Mucosa of descending colon (tissue), 3 donors: ENCODE data around the gene YEATS4. TPM values are rescaled to one million over a fixed set of nuclear protein-coding genes. Genes with fewer than 3 reads are reported as not detected.
"Not testable (repeated sequence)": the region's sequence is repeated elsewhere in the genome, so short reads cannot be mapped to it uniquely, and the experiment has no call there.

Experiments used
- ATAC-seq: fragments of 200-7000 bp; cut with Tn5 transposase; one replicate; pipeline ENCODE4 v1.9.1; 2020; ENCODE audit warnings: mild to moderate bottlenecking, moderate library complexity
- DNase-seq, 3 donors: peaks; one replicate each; pipeline ENCODE4 v3.0.0-alpha.2; 2020
- H3K36me3 ChIP-seq: fragments of 200-600 bp; one replicate; pipeline ENCODE4 v1.8.0; 2021; ENCODE audit warnings: low read depth, mild to moderate bottlenecking
- H3K4me1 ChIP-seq: fragments of 200-600 bp; one replicate; pipeline ENCODE4 v1.8.0; 2021; ENCODE audit warnings: low read depth, mild to moderate bottlenecking
- H3K4me3 ChIP-seq: fragments of 200-600 bp; one replicate; pipeline ENCODE4 v1.8.0; 2021; ENCODE audit warnings: mild to moderate bottlenecking
- H3K9me3 ChIP-seq: fragments of 200-600 bp; one replicate; pipeline ENCODE4 v1.8.0; 2021; ENCODE audit warnings: mild to moderate bottlenecking
- intact Hi-C, 2 donors: fragments of 100-400 bp; cut with DNase I in 1 of 2; cut with micrococcal nuclease in 1 of 2; formaldehyde crosslinking; loops; one replicate each; pipeline versions ENCODE4 v1.11.0 to v1.11.1; 2022; cut with DNase I, micrococcal nuclease
- long read RNA-seq, 2 donors: library from polyadenylated mRNA; unstranded; transcript quantifications; one replicate each; pipeline ENCODE4 v2.0.0, GENCODE V29; 2019 to 2021
- total RNA-seq, 3 donors: library from RNA; stranded (reverse); fragmentation: NEBNext Ultra II Directional in 2 of 3; extraction: Animal tissue kit (Norgen Biotek cat#: 25700) in 2 of 3; gene quantifications; one replicate each; pipeline versions ENCODE4 v1.2.1 to v1.2.4, GENCODE V29; 2021 to 2023
- TF ChIP-seq, protein P1 (sequence below): fragments of 200-600 bp; IDR thresholded peaks from one replicate; pipeline ENCODE4 v1.8.0; 2022; ENCODE audit warnings: antibody characterized with exemption, mild to moderate bottlenecking
- donor health status: DM: no; HTN: no; CAD: no; lungs with moderate emphysema.
- donor health status: DM: no; HTN: no; CAD: no.
- donor health status: DM: no; HTN: yes; CAD: no.

The YEATS4 gene
- 10 to 100 TPM in 2 of 3 donors, 1 to 10 TPM in 1; 8.8 to 12.8 (median 10.7) TPM for total RNA-seq
- long read RNA-seq, donor 1, partial matches to known transcripts = 0 of 7 reads
- long read RNA-seq, donor 1, other reads (novel, unspliced or antisense) = 2 of 7 reads
- long read RNA-seq, donor 2, transcript YEATS4-201 (7 exons, 1,434 nt) = major isoform, 17 of 20 reads
- long read RNA-seq, donor 2, partial matches to known transcripts = 0 of 20 reads
- long read RNA-seq, donor 2, other reads (novel, unspliced or antisense) = 1 of 20 reads

GRCh38 chr12:69359531-69360347 lies at the start of gene YEATS4:
TSS of gene YEATS4 (plus strand) at chr12:69359743. CDS start at chr12:69359973, 230 bp downstream.
- intact Hi-C loops = no loop called here
- peaks cover 10% of the 10 kb centered on the region for H3K4me1 ChIP-seq
- peak within 1 kb of the TSS; percentile 94 for H3K4me3 ChIP-seq
- peak; percentile 89 to 91 (median 90) for DNase-seq
- peak; percentile 94 for ATAC-seq
- no peaks in the 10 kb centered on the region for H3K9me3 ChIP-seq
- TF ChIP-seq, protein P1, sequence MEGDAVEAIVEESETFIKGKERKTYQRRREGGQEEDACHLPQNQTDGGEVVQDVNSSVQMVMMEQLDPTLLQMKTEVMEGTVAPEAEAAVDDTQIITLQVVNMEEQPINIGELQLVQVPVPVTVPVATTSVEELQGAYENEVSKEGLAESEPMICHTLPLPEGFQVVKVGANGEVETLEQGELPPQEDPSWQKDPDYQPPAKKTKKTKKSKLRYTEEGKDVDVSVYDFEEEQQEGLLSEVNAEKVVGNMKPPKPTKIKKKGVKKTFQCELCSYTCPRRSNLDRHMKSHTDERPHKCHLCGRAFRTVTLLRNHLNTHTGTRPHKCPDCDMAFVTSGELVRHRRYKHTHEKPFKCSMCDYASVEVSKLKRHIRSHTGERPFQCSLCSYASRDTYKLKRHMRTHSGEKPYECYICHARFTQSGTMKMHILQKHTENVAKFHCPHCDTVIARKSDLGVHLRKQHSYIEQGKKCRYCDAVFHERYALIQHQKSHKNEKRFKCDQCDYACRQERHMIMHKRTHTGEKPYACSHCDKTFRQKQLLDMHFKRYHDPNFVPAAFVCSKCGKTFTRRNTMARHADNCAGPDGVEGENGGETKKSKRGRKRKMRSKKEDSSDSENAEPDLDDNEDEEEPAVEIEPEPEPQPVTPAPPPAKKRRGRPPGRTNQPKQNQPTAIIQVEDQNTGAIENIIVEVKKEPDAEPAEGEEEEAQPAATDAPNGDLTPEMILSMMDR = no peak
- H3K36me3 ChIP-seq = no peaks in the 10 kb centered on the region

DNA sequence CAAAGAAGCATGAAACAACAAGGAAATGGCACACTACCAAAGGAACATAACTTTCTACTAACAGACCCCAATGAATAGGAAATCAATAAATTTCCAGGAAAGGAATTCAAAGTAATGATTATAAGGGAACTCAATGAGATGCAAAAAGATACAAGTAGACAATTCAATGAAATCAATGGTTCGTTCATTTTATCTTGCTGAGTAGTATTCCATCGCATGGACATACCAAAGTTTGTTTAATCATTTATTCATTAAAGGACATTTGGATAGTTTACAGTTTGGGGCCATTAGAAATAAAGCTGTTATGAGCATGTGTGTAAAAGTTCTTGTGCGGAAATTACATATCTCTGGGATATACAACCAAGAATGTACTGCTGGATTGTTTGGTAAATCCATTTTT lies 46.3 kb upstream of the YEATS4 start:
- intact Hi-C loops = no loop called here
- no peak overlapping the region for H3K4me3 ChIP-seq
- no peak for ATAC-seq
- no peaks in the 10 kb centered on the region for H3K36me3 ChIP-seq
- H3K9me3 ChIP-seq = no peaks in the 10 kb centered on the region
- TF ChIP-seq, protein P1 = no peak
- no peaks in the 10 kb centered on the region for H3K4me1 ChIP-seq
- no peak for DNase-seq

- intact Hi-C loops, H3K9me3 ChIP-seq, H3K4me1 ChIP-seq, H3K4me3 ChIP-seq, H3K36me3 ChIP-seq, ATAC-seq, DNase-seq: not testable (repeated sequence)
These were observed 42.8 kb upstream of the YEATS4 start for GRCh38 chr12:69316784-69317183.

DNA sequence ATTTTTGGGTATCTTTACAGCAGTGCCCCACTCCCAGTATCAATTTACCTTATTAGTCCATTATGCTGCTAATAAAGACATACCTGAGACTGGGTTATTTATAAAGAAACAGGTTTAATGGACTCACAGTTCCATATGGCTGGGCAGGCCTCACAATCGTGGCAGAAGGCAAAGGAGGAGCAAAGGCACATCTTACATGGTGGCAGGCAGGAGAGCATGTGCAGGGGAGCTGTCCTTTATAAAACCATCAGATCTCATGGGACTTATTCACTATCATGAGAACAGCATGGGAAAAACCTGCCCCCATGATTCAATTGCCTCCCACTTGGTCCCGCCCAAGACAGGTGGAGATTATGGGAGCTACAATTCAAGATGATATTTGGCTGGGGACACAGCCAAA lies 42.3 kb upstream of the YEATS4 start:
- ATAC-seq, H3K4me3 ChIP-seq, H3K4me1 ChIP-seq, intact Hi-C loops, DNase-seq, H3K36me3 ChIP-seq, H3K9me3 ChIP-seq: not testable (repeated sequence)

GRCh38 chr12:69318225-69318624 lies 41.3 kb upstream of the YEATS4 start:
- peaks cover 4% of the 10 kb centered on the region for H3K9me3 ChIP-seq
- no peak for DNase-seq
- H3K4me1 ChIP-seq = no peaks in the 10 kb centered on the region
- H3K4me3 ChIP-seq = no peak overlapping the region
- TF ChIP-seq, protein P1 = no peak
- ATAC-seq = no peak
- H3K36me3 ChIP-seq = no peaks in the 10 kb centered on the region
- intact Hi-C loops = no loop called here

DNA sequence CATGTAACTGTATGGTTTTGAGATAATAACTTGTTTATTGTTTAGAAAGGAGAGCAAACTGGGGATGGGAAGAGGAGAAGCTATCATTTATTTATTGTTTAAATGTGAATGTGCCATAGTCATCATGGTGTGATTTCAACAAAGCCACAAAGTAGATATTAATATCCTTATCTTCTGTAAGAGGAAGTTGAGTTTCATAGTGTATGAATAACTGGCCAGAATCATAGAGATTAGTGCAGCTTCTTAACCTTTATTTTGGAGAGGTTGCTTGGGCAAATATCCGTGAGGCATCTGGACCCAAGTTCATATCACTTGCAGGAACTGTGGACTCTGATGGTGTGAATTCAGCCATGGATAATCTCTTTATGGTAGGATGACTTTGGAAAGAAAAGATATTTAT lies 38.2 kb upstream of the YEATS4 start:
- TF ChIP-seq, protein P1 = no peak
- no peak for DNase-seq
- Histone ChIP-seq H3K36me3 (no peaks in the 10 kb centered on the region), H3K9me3 (peaks cover 4% of the 10 kb centered on the region), H3K4me1 (peaks cover 3% of the 10 kb centered on the region), H3K4me3 (no peak overlapping the region)
- intact Hi-C loops = no loop called here
- ATAC-seq = no peak
